Nephron progenitor cell (in vitro differentiated cells): ENCODE measurements around the gene CPTP.

Source experiments
- DNase-seq: peaks from one replicate; pipeline ENCODE4 v3.0.0; 2021
- H3K27ac Mint-ChIP-seq: 2 replicates; pipeline ENCODE4 v1.8.0; 2021; ENCODE audit warnings: mild to moderate bottlenecking, moderate library complexity, mixed read lengths
- H3K27me3 Mint-ChIP-seq: 2 replicates; pipeline ENCODE4 v1.8.0; 2021; ENCODE audit warnings: mild to moderate bottlenecking, low read depth, mixed read lengths; ENCODE audit not compliant: poor library complexity
- H3K36me3 Mint-ChIP-seq: 2 replicates; pipeline ENCODE4 v1.8.0; 2021; ENCODE audit warnings: low read depth, mixed read lengths
- H3K4me1 Mint-ChIP-seq: 2 replicates; pipeline ENCODE4 v1.8.0; 2021; ENCODE audit warnings: mixed read lengths
- H3K4me3 Mint-ChIP-seq: 2 replicates; pipeline ENCODE4 v1.8.0; 2021; ENCODE audit warnings: mild to moderate bottlenecking, moderate library complexity, mixed read lengths
- H3K9me3 Mint-ChIP-seq: 2 replicates; pipeline ENCODE4 v1.8.0; 2021; ENCODE audit warnings: mild to moderate bottlenecking, moderate library complexity, mixed read lengths
- TF ChIP-seq, protein P1 (sequence below): fragments of 200-600 bp; sonication (generic); IDR thresholded peaks from 2 replicates; pipeline ENCODE4 v1.5.0; 2021; ENCODE audit warnings: antibody characterized with exemption

CPTP gene

GRCh38 chr1:1325288-1326074 is 879 bp downstream of the CPTP start:
- Mint-ChIP-seq H3K4me1 (peaks cover 20% of the 10 kb centered on the region), H3K27ac (no peak overlapping the region), H3K9me3 (no peaks in the 10 kb centered on the region), H3K4me3 (peak overlapping the region; percentile 79), H3K36me3 (no peaks in the 10 kb centered on the region), H3K27me3 (peaks cover 7% of the 10 kb centered on the region)
- no peak for DNase-seq
- TF ChIP-seq, protein P1, sequence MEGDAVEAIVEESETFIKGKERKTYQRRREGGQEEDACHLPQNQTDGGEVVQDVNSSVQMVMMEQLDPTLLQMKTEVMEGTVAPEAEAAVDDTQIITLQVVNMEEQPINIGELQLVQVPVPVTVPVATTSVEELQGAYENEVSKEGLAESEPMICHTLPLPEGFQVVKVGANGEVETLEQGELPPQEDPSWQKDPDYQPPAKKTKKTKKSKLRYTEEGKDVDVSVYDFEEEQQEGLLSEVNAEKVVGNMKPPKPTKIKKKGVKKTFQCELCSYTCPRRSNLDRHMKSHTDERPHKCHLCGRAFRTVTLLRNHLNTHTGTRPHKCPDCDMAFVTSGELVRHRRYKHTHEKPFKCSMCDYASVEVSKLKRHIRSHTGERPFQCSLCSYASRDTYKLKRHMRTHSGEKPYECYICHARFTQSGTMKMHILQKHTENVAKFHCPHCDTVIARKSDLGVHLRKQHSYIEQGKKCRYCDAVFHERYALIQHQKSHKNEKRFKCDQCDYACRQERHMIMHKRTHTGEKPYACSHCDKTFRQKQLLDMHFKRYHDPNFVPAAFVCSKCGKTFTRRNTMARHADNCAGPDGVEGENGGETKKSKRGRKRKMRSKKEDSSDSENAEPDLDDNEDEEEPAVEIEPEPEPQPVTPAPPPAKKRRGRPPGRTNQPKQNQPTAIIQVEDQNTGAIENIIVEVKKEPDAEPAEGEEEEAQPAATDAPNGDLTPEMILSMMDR: no peak

DNA sequence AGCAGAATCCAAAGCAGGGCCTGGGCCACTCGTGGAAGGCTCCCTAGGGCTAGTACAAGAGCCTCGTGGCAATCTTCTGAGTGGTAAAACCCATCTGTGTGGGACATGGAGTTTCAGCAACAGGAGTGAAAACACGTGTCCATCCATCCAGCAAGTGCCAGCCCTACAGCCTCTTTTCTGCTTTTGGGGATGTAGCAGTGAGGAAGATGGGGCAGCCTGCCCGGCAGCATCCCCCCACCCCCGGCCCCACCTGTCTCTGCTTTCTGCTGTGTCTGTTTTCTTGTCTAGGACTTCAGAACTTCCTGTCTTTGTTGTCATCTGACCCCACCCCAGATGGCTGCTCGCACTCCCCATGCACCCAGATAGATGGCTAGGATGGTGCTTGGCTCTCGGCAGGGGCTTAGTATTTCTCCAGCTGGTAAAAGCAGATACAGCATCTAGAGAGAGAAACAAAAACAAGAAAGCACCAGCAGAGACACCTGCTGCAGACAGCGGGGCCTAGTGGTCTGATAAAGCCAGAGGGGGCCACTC is 1.5 kb downstream of the CPTP start:
- Mint-ChIP-seq H3K4me1 (peaks cover 20% of the 10 kb centered on the region), H3K27me3 (peaks cover 7% of the 10 kb centered on the region), H3K9me3 (no peaks in the 10 kb centered on the region), H3K4me3 (peak overlapping the region; percentile 61), H3K27ac (no peak overlapping the region), H3K36me3 (no peaks in the 10 kb centered on the region)
- TF ChIP-seq, protein P1: no peak
- no peak for DNase-seq

DNA sequence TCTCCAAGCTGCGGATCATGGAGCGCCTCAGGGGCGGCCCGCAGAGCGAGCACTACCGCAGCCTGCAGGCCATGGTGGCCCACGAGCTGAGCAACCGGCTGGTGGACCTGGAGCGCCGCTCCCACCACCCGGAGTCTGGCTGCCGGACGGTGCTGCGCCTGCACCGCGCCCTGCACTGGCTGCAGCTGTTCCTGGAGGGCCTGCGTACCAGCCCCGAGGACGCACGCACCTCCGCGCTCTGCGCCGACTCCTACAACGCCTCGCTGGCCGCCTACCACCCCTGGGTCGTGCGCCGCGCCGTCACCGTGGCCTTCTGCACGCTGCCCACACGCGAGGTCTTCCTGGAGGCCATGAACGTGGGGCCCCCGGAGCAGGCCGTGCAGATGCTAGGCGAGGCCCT is 2.7 kb downstream of the CPTP start:
- H3K27ac Mint-ChIP-seq: no peak overlapping the region
- no peak for DNase-seq
- H3K4me1 Mint-ChIP-seq: peaks cover 15% of the 10 kb centered on the region
- TF ChIP-seq, protein P1: no peak
- no peaks in the 10 kb centered on the region for H3K36me3 Mint-ChIP-seq
- no peak overlapping the region for H3K4me3 Mint-ChIP-seq
- H3K27me3 Mint-ChIP-seq: peaks cover 7% of the 10 kb centered on the region
- H3K9me3 Mint-ChIP-seq: no peaks in the 10 kb centered on the region

- Mint-ChIP-seq H3K27me3 (peaks cover 2% of the 10 kb centered on the region), H3K36me3 (no peaks in the 10 kb centered on the region), H3K4me1 (peaks cover 6% of the 10 kb centered on the region), H3K4me3 (no peak overlapping the region), H3K27ac (no peak overlapping the region), H3K9me3 (no peaks in the 10 kb centered on the region)
- DNase-seq: no peak
- TF ChIP-seq, protein P1: no peak
Measured at GRCh38 chr1:1328254-1328653, 3.7 kb downstream of the CPTP start.

GRCh38 chr1:1329304-1330210 is 5.0 kb downstream of the CPTP start:
- H3K4me3 Mint-ChIP-seq: no peak overlapping the region
- no peak for DNase-seq
- H3K27ac Mint-ChIP-seq: peak overlapping the region; percentile 42
- no peaks in the 10 kb centered on the region for H3K36me3 Mint-ChIP-seq
- no peaks in the 10 kb centered on the region for H3K27me3 Mint-ChIP-seq
- TF ChIP-seq, protein P1: no peak
- H3K9me3 Mint-ChIP-seq: no peaks in the 10 kb centered on the region
- no peaks in the 10 kb centered on the region for H3K4me1 Mint-ChIP-seq
